D341Med (cell line): ENCODE data around the gene STMN3.
"Not testable (repeated sequence)": the region's sequence is repeated elsewhere in the genome, so short reads cannot be mapped to it uniquely, and the experiment has no call there.

ENCODE experiments used
- DNase-seq: peaks from one replicate; pipeline ENCODE4 v3.0.0; 2012; ENCODE audit warnings: low spot score

The STMN3 gene

DNA sequence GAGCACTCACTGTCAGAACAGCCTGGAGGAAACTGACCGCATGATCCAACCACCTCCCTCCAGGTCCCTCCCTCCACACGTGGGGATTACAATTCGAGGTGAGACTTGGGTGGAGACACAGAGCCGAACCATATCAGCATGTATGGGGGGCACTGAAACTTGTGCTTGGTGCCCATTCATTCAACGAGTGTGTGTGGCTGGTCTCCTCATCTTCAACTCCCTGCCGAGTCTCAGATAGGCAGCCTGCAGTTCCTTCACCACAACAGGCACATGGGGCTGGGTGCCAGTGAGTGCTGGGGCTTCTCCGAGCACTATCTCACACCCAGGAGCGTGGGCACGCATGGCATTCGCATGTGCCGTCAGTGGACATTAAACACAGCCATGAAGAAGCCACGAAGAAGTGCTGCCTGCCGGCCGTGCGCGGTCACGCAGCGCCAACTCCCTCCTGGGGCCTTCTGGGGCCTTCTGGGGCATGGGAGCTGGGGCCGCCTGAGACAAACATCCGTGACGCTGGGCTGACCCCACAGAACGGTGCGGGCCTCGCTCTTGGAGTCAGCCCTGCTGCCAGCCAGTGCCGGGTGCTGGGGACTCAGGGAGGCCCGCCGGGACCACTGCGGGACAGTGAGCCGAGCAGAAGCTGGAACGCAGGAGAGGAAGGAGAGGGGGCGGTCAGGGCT, 4.2 kb upstream of the STMN3 start:
- peak; percentile 56 for DNase-seq

GRCh38 chr20:63656451-63656850, 3.2 kb upstream of the STMN3 start:
- no peak for DNase-seq

- DNase-seq, result no peak
These were observed 2.0 kb upstream of the STMN3 start for GRCh38 chr20:63655249-63655648.

DNA sequence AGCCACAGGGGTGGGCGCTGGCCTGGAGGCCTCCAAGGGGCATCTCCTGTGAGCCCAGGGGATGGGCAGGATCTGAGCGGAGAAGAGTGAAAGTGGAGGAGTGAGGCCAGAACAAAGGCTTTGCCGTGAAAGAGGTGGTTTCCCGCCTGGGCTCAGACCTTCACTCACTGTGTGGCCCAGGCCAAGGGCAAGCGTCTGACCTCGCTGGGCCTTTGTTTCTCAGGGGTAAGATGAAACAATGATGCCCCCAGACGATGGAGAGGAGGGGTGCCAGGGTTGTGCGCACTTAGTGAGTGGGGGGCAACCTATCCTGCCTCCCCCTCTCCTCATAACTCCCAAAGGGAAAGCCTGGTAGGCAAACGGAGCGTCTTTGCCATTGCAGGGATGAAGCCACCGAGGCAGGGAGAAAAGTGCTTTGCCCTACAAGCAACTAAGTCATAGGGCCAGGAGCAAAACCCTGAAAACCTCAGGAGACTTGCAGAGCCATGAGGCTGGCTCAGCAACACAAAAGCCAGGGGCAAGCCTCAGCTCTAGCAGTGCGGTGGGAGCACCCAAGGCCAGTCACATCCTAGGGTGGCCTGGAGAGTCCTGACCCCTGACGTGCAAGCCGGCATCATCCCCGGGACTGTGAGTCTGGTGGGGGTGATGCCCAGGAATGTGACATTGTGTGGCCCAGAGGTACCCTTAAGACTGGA, 897 bp upstream of the STMN3 start:
- DNase-seq, result no peak

DNA sequence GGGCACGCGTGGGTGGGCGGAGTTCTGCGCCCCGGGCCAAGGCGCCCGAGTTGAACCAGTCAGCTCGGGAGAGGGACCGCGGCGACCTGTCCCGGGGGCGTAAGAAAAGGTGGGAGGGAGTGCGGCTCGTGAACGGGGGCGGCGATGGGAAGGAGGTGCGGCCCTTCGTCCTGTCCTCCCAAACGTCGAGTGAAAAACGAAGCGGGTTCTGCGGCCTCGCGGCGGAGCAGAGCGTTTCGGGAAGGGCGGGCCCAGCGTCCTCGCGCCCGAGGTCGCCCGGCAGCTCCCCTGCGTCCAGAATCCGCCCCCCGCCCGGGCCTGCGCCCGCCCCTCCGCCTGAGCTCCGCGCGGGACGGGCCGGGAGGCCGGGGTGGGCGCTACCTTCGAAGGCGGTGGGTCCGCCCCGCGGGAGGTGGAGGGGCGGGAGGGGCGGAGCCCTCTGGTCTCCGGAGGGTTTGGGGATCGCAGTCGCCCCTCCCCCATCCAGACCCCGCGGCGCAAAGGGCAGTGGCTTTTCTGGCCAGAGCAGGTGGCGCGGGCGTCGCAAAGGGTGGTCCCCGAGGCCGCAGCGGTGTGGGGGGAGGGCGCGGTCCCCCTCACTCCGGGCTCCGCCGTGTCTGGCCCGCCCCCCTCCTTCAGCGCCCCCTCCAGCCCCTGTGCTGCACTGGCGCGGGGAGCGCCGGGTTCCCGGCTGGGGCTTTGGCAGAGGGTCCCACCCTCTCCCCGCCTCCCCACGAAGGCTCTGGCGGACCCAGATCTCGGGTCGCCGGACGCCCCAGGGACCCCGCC, 838 bp downstream of the STMN3 start:
- peak; percentile 91 for DNase-seq

DNA sequence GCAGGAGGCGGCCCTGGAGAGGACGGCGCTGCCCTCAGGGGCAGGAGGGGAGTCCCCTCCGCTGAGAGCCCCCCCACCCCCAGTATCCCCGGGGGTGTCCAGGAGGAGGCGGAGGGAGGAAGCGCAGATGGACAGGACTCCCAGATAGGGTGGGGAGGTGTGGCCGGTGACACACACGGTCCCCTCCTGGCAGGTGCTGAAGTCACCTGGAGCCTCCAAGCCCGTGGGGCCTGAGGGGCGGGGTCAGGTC, 1.4 kb downstream of the STMN3 start:
- DNase-seq, result no peak

DNA sequence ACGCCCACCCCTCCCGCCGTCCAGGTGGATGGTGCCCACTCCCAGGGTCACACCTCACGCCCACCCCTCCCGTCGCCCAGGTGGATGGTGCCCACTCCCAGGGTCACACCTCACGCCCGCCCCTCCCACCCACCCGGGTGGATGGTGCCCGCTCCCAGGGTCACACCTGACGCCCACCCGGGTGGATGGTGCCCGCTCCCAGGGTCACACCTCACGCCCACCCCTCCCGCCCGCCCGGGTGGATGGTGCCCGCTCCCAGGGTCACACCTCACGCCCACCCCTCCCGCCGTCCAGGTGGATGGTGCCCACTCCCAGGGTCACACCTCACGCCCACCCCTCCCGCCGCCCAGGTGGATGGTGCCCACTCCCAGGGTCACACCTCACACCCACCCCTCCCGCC, 2.7 kb downstream of the STMN3 start:
- not testable (repeated sequence) for DNase-seq

DNA sequence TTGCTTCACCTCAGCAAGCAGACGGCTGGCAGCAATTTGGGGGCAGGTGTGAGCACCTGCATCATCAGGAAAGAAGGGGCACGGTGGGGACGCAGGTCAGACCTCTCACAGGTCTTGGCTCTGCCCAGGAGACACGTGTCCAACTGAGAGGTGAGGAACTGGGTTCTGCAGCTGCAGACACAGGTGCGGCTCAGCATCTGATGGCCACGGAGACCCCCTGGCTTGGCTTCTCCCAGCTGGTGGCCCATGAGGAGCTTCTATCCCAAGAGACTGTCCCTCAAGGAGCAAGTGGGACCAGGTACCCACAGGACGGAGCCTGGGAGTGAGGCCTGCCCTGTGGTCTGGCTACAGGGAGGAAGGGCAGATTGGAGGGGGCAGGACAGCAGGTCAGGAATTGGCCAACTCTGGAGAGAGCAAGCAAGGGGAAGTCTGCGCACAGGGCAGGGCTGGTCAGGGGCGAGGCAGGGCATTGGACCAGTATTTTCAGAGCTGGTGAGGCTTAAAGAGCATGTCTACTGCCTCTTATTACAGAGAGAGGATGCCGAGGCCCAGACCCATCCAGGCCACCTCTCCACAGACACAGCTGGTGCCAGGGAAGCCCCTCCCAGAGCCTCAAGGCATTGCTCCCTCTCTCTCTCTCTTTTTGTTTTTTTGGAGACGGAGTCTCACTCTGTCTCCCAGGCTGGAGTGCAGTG, 4.2 kb downstream of the STMN3 start:
- DNase-seq, result no peak

DNA sequence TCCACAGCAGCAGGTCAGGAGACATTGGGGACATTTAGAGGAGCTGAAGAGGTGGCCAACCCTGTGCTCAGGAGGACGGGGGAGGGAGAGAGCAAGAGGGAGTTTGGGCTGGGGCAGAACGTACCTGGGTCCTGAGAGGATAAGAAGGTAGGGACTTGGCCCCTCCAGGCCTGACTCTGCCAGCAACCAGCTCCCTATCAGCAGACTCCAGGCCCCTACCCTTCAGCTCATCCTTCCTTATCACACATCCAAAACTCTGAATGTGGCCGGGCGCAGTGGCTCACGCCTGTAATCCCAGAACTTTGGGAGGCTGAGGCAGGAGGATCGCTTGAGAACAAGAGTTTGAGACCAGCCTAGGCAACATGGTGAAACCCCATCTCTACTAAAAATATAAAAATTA, 5.0 kb downstream of the STMN3 start:
- DNase-seq, result no peak

- DNase-seq, result no peak
These were observed 8.0 kb downstream of the STMN3 start for GRCh38 chr20:63645218-63645617.

- DNase-seq, result no peak
These were observed 9.3 kb downstream of the STMN3 start for GRCh38 chr20:63643946-63644345.

DNA sequence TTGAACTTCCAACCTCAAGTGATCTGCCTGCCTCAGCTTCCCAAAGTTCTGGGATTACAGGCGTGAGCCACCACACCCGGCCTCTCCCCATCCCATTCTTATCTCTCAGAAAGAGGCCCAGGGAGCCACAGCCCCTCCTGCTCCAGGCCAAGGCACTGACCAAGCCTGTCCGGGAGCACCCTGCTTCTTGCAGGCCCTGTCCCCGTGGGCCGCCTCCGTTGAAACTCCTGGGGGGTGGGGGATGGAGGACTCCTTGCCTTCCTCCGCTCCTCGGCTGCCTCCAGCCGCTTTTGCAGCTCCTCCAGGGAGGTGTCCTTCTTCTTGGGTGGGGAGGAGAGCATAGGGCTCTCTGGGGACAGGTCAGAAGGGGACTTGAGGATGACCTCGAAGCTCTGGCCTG, 9.7 kb downstream of the STMN3 start:
- DNase-seq, result no peak

DNA sequence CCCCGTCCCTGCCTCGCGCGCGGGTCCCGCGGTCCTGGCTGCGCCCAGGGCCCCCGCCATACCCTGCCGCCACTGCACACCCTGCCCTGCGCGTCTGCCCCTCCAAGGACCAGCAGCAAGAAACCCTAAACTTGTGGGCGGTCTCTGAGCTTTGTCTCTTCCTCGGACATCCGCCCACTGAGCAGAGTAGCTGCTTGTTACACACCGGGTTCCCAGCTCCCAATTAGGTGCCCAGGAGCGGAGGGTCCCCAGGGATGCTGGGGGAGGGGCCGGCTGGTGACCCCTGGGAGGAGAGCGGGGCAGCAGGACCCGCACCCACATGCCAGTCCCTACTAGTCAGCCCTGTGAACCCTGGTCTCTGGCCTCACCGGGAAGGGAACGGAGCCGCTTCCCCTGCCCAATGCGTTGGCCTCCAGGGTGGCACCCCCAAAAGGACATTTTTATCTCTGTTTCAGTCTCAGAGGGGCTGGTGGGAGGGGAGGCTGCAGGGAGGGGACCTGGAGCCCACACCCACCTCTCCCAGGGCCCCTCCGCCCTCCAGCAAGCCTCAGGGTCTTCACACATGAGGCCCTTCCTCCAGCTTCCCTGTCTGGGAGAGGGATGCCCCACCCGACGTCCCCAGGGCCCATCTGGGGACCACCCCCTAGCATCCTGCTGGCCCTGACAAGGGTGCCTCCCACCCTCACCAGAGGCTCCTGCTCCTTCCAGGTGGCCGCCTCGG, 10.5 kb downstream of the STMN3 start:
- DNase-seq, result no peak

DNA sequence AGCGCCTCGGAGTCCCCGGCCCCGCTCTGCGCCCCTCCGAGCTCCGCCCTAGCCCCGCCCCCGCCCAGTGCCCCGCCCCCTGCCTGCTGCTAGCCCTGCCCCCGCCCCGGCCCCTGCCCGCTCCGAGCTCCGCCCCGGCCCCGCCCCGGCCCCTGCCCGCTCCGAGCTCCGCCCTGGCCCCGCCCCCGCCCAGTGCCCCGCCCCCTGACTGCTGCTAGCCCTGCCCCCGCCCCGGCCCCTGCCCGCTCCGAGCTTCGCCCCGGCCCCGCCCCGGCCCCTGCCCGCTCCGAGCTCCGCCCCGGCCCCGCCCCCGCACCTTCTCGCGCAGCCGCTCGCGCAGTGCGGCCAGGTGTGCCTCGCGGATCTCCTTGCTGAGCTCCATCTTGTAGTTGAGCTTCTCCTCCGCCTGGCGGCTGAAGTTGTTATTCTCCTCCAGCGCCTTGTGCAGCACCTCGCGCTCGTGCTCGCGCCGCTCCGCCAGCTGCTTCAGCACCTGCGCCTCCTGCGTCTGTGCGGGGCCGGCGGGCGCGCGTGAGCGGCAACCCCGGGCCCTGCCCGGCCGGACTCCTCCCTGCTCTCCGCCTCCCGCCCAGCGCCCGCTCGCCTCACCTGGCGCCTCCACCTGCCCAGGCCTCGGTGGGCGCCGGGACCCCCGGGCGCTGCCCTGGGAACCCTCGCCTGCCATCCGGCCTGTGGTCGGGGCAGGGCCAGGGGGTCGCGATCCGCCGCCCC, 11.3 kb downstream of the STMN3 start:
- DNase-seq, result peak; percentile 96

DNA sequence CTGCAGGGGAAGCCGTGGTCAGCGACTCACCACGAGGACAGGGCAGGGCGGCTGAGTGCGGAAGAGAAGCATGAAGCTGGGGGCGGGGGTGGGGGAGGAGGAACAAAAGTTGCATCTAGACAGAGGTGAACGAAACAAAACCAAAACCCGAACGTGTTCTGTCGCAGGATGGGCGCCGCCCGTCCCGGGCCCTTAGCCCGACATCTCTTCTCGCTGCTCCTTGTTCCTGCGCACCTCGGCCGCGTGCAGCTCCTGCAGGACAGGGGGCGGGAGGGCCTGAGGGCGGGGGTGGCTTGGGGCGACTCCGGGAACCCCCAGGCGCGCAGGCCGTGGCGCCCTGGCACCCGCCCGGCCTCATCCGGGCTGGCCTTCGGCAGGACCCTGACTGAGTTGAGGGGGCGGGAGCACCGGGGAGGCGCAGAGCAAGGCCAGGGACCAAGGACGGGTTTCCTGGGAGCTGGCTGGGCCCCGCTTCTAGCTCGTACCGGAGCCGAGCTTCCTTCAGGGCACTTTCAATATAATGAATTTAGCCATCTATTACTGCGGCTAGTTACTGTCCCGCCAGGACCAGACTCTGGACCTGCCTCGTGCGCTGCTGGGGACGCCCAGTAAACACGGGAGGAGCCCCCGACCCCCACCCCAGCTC, 12.0 kb downstream of the STMN3 start:
- no peak for DNase-seq

DNA sequence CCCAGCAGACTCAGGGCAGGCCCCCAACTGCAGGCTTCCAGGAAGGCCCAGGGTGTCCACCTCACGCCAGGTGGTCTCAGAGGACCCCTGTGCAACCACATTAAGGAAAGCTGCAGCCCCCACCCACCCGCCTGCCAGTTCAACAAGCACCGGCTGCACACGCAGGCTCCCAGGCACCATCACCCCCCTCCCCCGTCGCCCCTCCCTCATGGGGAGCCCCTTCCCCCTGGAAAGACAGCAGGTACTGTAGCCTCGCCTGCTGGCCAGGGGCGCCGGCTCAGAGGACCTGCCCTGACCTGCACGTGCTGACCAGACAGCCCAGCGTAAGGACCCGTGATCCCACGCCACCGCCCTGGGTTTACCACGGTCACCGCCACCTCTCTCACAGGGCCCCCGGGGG, 12.5 kb downstream of the STMN3 start:
- DNase-seq, result not testable (repeated sequence)

- no peak for DNase-seq
These were observed 13.1 kb downstream of the STMN3 start for GRCh38 chr20:63640086-63640485.

GRCh38 chr20:63639093-63639975, 13.9 kb downstream of the STMN3 start:
- DNase-seq, result no peak

DNA sequence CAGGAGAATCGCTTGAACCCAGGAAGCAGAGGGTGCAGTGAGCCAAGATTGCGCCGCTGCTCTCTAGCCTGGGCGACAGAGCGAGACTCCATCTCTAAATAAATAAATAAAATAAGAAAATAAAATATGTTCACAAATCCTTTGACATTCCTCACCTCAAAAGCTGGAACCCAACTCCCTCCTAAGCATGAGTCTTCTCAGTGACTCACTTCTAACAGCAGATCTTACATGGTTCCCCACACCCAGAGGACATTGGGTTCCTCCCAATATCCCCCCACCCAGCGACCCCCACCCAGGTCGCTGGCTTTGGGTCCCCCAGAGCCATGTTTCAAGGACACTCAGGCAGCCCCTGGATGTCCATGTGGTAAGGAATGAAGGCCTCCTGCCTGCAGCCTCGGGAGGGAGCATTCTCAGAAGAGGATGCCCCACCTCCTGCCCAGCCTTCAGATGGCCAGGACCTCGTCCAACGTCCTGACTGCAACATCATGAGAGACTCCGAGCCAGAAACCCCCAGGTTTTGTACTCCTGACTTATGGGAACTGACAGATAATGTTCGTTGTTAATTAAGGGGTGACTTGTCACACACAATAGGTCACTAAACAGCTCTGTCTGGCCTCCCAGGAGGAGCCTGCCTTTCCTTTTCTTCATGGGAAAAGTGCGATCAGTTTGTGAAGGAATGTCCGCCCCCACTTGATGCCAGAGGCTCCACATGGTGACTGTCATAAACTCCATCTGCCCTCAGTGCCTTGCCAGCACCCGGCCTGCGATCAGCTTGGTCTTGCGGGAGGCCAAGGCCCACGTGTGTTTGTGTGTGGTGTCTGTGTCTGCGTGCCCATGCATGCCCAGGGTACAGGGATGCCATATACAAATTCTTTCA, 16.2 kb downstream of the STMN3 start:
- no peak for DNase-seq
